GM12891 (cell line): ENCODE measurements around the gene ZNF543.

ENCODE experiments used
- POLR2A ChIP-seq: IDR thresholded peaks from 2 replicates; pipeline ENCODE4 v1.6.1; 2011; ENCODE audit warnings: low read depth, low read length, control low read depth
- TAF1 ChIP-seq: IDR thresholded peaks from 2 replicates; pipeline ENCODE4 v1.6.1; 2011; ENCODE audit warnings: low read depth, low read length, control low read depth

DNA sequence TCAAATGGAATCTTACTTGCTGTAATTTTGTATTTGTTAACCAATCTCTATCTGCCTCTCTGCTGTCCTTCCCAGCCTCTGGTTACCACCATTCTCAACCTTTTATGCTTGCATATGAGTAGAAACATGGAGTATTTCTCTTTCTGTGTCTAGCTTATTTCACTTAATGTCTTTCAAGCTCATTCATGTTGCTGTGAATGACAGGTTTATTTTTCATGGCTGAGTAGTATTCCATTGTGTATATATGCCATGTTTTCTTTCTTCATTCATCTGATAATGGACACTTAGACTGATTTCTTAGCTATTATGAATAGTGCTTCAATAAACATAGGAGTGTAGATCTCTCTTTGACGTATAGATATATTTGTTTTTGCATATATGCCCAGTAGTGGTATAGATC is 26.6 kb upstream of the ZNF543 start:
- no peak for TF ChIP-seq POLR2A
- no peak for TF ChIP-seq TAF1
